K562 (cell line): ENCODE data around the gene PPM1N. TPM values are rescaled to one million over a fixed set of nuclear protein-coding genes. Genes with fewer than 3 reads are reported as not detected.
A peak's percentile ranks its signal among the peaks of the same experiment; 100 is the strongest.

ENCODE experiments used
- ARID2 ChIP-seq: fragments of 450-650 bp; IDR thresholded peaks from 2 replicates; pipeline ENCODE4 v1.6.1; 2017; ENCODE audit warnings: antibody characterized with exemption, mild to moderate bottlenecking
- BMI1 ChIP-seq: fragments of 150-350 bp; IDR thresholded peaks from 2 replicates; pipeline ENCODE4 v1.6.1; 2014; ENCODE audit warnings: low read length
- DDX20 ChIP-seq: fragments of 450-650 bp; IDR thresholded peaks from 2 replicates; pipeline ENCODE4 v1.6.1; 2016; ENCODE audit warnings: missing genetic modification characterization, low read depth, mild to moderate bottlenecking, missing compliant biosample characterization, moderate library complexity
- GTF2A2 ChIP-seq: IDR thresholded peaks from 2 replicates; pipeline ENCODE4 v1.6.1; 2016; ENCODE audit warnings: mild to moderate bottlenecking, missing genetic modification characterization, missing compliant biosample characterization
- HDGF ChIP-seq: fragments of 450-650 bp; IDR thresholded peaks from 2 replicates; pipeline ENCODE4 v1.6.1; 2016
- LARP7 ChIP-seq: fragments of 450-650 bp; IDR thresholded peaks from 2 replicates; pipeline ENCODE4 v1.6.1; 2016
- MIER1 ChIP-seq: fragments of 450-650 bp; IDR thresholded peaks from 2 replicates; pipeline ENCODE4 v1.6.1; 2016; ENCODE audit warnings: antibody characterized with exemption, mild to moderate bottlenecking, low read depth
- NRF1 ChIP-seq, 2 experiments: fragments of 450-650 bp; IDR thresholded peaks in 1 of 2; conservative IDR thresholded peaks in 1 of 2; 2 replicates each; pipeline ENCODE4 v1.6.1; 2014; ENCODE audit warnings: mild to moderate bottlenecking in 2 of 2
- POLR2AphosphoS2 ChIP-seq: IDR thresholded peaks from 2 replicates; pipeline ENCODE4 v1.6.1; 2012; ENCODE audit warnings: low read length, improper control_type of control experiment
- POLR2B ChIP-seq: fragments of 450-650 bp; IDR thresholded peaks from 2 replicates; pipeline ENCODE4 v1.6.1; 2018; ENCODE audit warnings: low read depth; ENCODE audit not compliant: partially characterized antibody
- STAG1 ChIP-seq: sonication (generic); formaldehyde crosslinking; IDR thresholded peaks from 2 replicates; pipeline ENCODE4 v1.5.0; 2020; ENCODE audit warnings: missing genetic modification reagents, borderline replicate concordance
- ZBTB2 ChIP-seq: fragments of 450-650 bp; IDR thresholded peaks from 2 replicates; pipeline ENCODE4 v1.6.1; 2016; ENCODE audit warnings: antibody characterized with exemption
- ZMIZ1 ChIP-seq, 2 experiments: fragments of 150-350 bp in 1 of 2; IDR thresholded peaks; 2 replicates each; pipeline ENCODE4 v1.6.1; 2012 to 2016; ENCODE audit warnings: low read depth in 2 of 2, low read length in 2 of 2, mild to moderate bottlenecking in 1 of 2, moderate library complexity in 1 of 2
- ZNF184 ChIP-seq: sonication (generic); formaldehyde crosslinking; IDR thresholded peaks from 2 replicates; pipeline ENCODE4 v1.5.0; 2020; ENCODE audit warnings: missing genetic modification reagents
- ZNF282 ChIP-seq: sonication (generic); formaldehyde crosslinking; IDR thresholded peaks from 2 replicates; pipeline ENCODE4 v1.8.1; 2023; ENCODE audit warnings: missing genetic modification reagents
- ZNF639 ChIP-seq, 2 experiments: fragments of 200-800 bp in 1 of 2; sonication (Bioruptor generic) in 1 of 2; sonication (generic) in 1 of 2; formaldehyde crosslinking in 1 of 2; IDR thresholded peaks in 1 of 2; conservative IDR thresholded peaks in 1 of 2; 2 replicates each; pipeline versions ENCODE4 v1.5.0 to v1.6.1; 2016 to 2020; ENCODE audit warnings: missing compliant biosample characterization in 1 of 2, missing genetic modification characterization in 1 of 2, missing genetic modification reagents in 1 of 2
- polyA plus RNA-seq, 8 experiments: library from polyadenylated mRNA; depleted of rRNA in 4 of 8; stranded (reverse) in 5 of 8; unstranded in 3 of 8; fragments of >200 nt; fragmentation: Nextera tagmentation in 2 of 8; fragmentation: Illumina TruSeq in 1 of 8; extraction: Ambion mirVana in 2 of 8; extraction: Trizol in 1 of 8; gene quantifications; 2 replicates each; pipeline versions ENCODE4 v1.2.1 to v1.2.3, GENCODE V29; 2011 to 2014; ENCODE audit warnings: inconsistent platforms in 1 of 8, missing spikeins in 1 of 8
- total RNA-seq, 7 experiments: library from RNA; depleted of rRNA in 6 of 7; stranded (reverse); fragments of >200 nt in 6 of 7; fragmentation: Illumina TruSeq in 2 of 7; extraction: Trizol in 2 of 7; gene quantifications; 2 replicates each; pipeline versions ENCODE4 v1.2.1 to v1.2.3, GENCODE V29; 2011 to 2021; ENCODE audit warnings: low replicate concordance in 1 of 7
- TF ChIP-seq, protein P1 (sequence below): fragments of 250-450 bp; sonication (Bioruptor Pico); IDR thresholded peaks from 2 replicates; pipeline ENCODE4 v1.8.0; 2021; ENCODE audit warnings: moderate library complexity, mild to moderate bottlenecking, inconsistent platforms
- TF ChIP-seq, protein P2 (sequence below): fragments of 450-650 bp; IDR thresholded peaks from one replicate; pipeline ENCODE4 v1.6.1; 2018; ENCODE audit warnings: mild to moderate bottlenecking, moderate library complexity; ENCODE audit not compliant: partially characterized antibody

Gene PPM1N
- total and polyA plus RNA-seq, 9 of the 15 experiments (the other 6 are each of a cell fraction or from before 2014, with no cell fraction given) = 4.5 to 15.6 (median 8.7) TPM

DNA sequence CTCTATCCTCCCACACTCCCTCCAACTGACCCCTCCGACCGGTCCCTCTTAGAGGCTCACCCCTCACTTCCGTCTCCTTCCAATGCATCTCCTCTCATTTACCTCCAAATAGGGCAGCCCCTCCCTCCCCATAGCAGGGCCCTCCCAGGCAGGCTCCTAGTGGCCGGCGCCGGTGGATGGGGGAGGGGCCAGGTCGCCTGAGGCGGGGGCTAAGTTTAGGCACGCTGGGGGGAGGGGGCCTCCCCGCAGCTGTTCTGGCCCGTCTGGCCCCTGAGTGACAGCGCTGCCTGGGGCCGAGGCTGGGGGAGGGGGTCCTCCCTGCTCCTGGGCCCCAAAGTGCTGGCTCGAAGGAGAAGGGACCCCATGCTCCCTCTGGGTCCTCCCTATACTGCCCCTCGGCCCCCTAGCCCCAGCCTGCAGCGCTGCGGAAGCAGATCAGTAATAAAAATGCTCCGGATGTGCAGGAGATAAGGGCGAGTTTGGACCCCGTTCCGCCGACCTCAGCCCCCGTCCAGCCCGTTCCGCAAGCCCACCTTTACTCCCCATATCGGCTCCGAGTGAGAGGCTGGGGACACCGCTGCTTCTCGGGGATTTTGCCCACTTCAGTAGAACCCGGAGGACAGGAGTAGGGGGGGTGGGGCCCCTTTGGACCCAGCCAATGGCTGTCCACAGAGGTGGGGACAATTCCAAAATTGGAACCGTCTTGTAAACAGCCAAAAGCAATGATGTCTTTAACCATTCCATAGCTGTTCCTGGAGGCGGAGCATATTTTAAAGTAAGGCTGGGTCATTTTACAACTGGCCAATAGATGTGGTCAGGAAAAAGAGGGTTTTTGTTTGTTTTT lies 5.4 kb upstream of the PPM1N start (continued):
- TF ChIP-seq ZNF184 (no peak), STAG1 (CRISPR knock-in tag) (no peak), DDX20 (tag) (no peak), LARP7 (no peak), ZMIZ1 (IDR thresholded peaks at IDR 0.05; ENCODE audit: low read depth in 2 of 2, low read length in 2 of 2) (no peak), ZNF282 (CRISPR knock-in tag) (no peak), GTF2A2 (tag) (no peak), ZNF639 (CRISPR knock-in tag; conservative IDR thresholded peaks at IDR 0.05 in 1 of 2, IDR thresholded peaks at IDR 0.05 in 1 of 2) (0 out of 4 replicates have a peak, but pooled peaks of 1 of the 2 experiments have one; percentile 49), HDGF (no peak), BMI1 (no peak), NRF1 (conservative IDR thresholded peaks at IDR 0.05 in 1 of 2, IDR thresholded peaks at IDR 0.05 in 1 of 2) (peak; percentile 55 to 64), ZBTB2 (no peak), MIER1 (no peak), ARID2 (no peak), POLR2AphosphoS2 (no peak), POLR2B (peak; percentile 38)
- TF ChIP-seq, protein P1, sequence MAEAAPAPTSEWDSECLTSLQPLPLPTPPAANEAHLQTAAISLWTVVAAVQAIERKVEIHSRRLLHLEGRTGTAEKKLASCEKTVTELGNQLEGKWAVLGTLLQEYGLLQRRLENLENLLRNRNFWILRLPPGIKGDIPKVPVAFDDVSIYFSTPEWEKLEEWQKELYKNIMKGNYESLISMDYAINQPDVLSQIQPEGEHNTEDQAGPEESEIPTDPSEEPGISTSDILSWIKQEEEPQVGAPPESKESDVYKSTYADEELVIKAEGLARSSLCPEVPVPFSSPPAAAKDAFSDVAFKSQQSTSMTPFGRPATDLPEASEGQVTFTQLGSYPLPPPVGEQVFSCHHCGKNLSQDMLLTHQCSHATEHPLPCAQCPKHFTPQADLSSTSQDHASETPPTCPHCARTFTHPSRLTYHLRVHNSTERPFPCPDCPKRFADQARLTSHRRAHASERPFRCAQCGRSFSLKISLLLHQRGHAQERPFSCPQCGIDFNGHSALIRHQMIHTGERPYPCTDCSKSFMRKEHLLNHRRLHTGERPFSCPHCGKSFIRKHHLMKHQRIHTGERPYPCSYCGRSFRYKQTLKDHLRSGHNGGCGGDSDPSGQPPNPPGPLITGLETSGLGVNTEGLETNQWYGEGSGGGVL = no peak
- TF ChIP-seq, protein P2, sequence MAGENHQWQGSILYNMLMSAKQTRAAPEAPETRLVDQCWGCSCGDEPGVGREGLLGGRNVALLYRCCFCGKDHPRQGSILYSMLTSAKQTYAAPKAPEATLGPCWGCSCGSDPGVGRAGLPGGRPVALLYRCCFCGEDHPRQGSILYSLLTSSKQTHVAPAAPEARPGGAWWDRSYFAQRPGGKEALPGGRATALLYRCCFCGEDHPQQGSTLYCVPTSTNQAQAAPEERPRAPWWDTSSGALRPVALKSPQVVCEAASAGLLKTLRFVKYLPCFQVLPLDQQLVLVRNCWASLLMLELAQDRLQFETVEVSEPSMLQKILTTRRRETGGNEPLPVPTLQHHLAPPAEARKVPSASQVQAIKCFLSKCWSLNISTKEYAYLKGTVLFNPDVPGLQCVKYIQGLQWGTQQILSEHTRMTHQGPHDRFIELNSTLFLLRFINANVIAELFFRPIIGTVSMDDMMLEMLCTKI = no peak
